Left lung (tissue), 10 donors: ENCODE data around the gene SEPTIN11. TPM values are rescaled to one million over a fixed set of nuclear protein-coding genes. Genes with fewer than 3 reads are reported as not detected.

Experiments
- ATAC-seq: fragments of 200-7000 bp; cut with Tn5 transposase; one replicate; pipeline ENCODE4 v1.9.1; 2020; ENCODE audit warnings: moderate library complexity
- DNase-seq, 4 donors: peaks; one replicate each; pipeline ENCODE4 v3.0.0-alpha.2; 2013 to 2020
- H3K27ac ChIP-seq, 2 donors: fragments of 200-600 bp; sonication (generic) in 1 of 2; one replicate each; pipeline versions ENCODE4 v1.5.0 to v1.8.0; 2020 to 2021
- H3K27me3 ChIP-seq, 2 donors: fragments of 200-600 bp; sonication (generic) in 1 of 2; one replicate each; pipeline versions ENCODE4 v1.5.0 to v1.8.0; 2020 to 2021
- H3K36me3 ChIP-seq, 2 donors: fragments of 200-600 bp; sonication (generic) in 1 of 2; one replicate each; pipeline versions ENCODE4 v1.5.0 to v1.8.0; 2020 to 2021
- H3K4me1 ChIP-seq, 2 donors: fragments of 200-600 bp; one replicate each; pipeline ENCODE4 v1.8.0; 2021
- H3K4me3 ChIP-seq, 2 donors: fragments of 200-600 bp; sonication (generic) in 1 of 2; one replicate each; pipeline versions ENCODE4 v1.5.0 to v1.8.0; 2020 to 2021; ENCODE audit warnings: mild to moderate bottlenecking in 1 of 2
- H3K9me3 ChIP-seq, 2 donors: fragments of 200-600 bp; sonication (generic) in 1 of 2; one replicate each; pipeline versions ENCODE4 v1.5.0 to v1.8.0; 2020 to 2021
- intact Hi-C, 2 donors: fragments of 100-400 bp; cut with DNase I; formaldehyde crosslinking; loops; one replicate each; pipeline versions ENCODE4 v1.11.2 to v1.14.2; 2022
- polyA plus RNA-seq, 6 donors: library from polyadenylated mRNA; unstranded; fragments of 120-200 nt; gene quantifications; one replicate each; pipeline ENCODE4 v1.2.1, GENCODE V29; 2013; ENCODE audit not compliant: insufficient read length in 6 of 6
- total RNA-seq, 2 donors: library from RNA; stranded (reverse); fragmentation: NEBNext Ultra II Directional; extraction: Animal tissue kit (Norgen Biotek cat#: 25700); gene quantifications; one replicate each; pipeline ENCODE4 v1.2.1, GENCODE V29; 2021
- TF ChIP-seq, protein P1 (sequence below), 2 donors: fragments of 200-600 bp; sonication (generic) in 1 of 2; IDR thresholded peaks; one replicate each; pipeline versions ENCODE4 v1.5.0 to v1.8.0; 2021; ENCODE audit warnings: antibody characterized with exemption in 2 of 2
- donor health status: DM: no; HTN: yes; CAD: no.
- donor health status: DM: no; HTN: no; CAD: no.

The SEPTIN11 gene
- total and polyA plus RNA-seq, 8 donors = 134 to 169 (median 159) TPM

DNA sequence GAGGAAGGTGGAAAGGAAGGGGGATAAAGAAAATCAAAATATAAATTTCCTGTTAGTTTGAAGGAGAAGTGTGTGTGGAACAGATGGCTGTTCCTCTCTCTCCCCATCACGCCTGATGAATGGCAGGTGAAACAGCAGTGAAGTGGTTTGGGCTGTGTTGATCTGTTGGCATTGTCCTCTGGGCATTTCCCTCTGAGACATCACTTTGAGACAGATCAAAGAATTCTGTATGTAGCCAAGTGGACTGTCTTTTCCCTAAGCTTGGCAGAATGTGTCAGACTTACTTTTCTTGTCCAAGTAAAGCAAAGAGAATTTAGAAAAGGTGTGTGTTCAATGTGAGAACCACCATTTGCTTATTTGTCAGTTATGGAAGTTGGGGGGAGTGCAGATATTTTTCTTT lies 47.5 kb downstream of the SEPTIN11 start:
- TF ChIP-seq, protein P1, sequence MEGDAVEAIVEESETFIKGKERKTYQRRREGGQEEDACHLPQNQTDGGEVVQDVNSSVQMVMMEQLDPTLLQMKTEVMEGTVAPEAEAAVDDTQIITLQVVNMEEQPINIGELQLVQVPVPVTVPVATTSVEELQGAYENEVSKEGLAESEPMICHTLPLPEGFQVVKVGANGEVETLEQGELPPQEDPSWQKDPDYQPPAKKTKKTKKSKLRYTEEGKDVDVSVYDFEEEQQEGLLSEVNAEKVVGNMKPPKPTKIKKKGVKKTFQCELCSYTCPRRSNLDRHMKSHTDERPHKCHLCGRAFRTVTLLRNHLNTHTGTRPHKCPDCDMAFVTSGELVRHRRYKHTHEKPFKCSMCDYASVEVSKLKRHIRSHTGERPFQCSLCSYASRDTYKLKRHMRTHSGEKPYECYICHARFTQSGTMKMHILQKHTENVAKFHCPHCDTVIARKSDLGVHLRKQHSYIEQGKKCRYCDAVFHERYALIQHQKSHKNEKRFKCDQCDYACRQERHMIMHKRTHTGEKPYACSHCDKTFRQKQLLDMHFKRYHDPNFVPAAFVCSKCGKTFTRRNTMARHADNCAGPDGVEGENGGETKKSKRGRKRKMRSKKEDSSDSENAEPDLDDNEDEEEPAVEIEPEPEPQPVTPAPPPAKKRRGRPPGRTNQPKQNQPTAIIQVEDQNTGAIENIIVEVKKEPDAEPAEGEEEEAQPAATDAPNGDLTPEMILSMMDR (IDR thresholded peaks at IDR 0.05) = no peak
- ATAC-seq (no peak), DNase-seq (no peak)
- H3K27ac ChIP-seq = no peak overlapping the region
- H3K4me1 ChIP-seq = peaks cover 6 to 10% of the 10 kb centered on the region in 2 donors
- H3K4me3 ChIP-seq = no peak overlapping the region
- no peaks in the 10 kb centered on the region for H3K27me3 ChIP-seq
- intact Hi-C loops = no loop called here
- peaks cover 0 to 29% of the 10 kb centered on the region in 2 donors for H3K36me3 ChIP-seq
- no peaks in the 10 kb centered on the region for H3K9me3 ChIP-seq

GRCh38 chr4:76997532-76997931 lies 48.0 kb downstream of the SEPTIN11 start:
- ATAC-seq = no peak

DNA sequence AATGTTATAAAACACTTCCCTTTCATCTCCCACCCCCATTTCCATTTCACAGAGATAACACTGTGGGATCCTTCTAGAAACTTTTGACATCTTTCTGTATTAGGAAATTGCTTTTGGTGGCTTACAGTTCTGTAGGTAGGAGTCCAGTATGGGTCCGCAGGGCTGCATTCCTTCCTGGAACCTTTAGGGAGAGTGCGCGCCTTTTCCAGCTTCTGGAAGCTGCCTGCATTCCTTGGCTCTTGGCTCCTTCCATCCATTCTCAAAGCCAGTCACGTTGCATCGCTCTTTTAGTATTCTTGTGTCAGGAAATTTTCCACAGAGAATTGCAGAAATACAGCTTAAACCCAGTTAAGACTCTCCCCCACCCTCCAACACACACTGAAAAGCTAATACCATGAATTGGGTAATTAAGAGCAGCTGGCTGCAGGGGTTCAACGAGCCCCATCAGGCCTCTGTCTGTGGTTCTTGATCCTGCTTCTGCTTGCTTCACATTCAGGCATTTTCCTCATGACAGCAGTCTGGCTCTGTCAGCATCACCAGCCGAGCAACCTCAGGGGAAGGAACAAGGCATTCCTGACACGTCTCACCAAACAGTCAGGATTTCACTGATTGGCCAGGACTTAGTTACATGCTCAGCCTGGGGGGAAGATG lies 48.8 kb downstream of the SEPTIN11 start:
- H3K27me3 ChIP-seq = no peaks in the 10 kb centered on the region
- H3K4me1 ChIP-seq = peaks cover 14 to 22% of the 10 kb centered on the region in 2 donors
- no peaks in the 10 kb centered on the region for H3K9me3 ChIP-seq
- intact Hi-C loops = no loop called here
- no peak for ATAC-seq
- TF ChIP-seq, protein P1 (IDR thresholded peaks at IDR 0.05) = no peak
- H3K36me3 ChIP-seq = peaks cover 0 to 29% of the 10 kb centered on the region in 2 donors
- H3K4me3 ChIP-seq = no peak overlapping the region
- no peak for DNase-seq
- no peak overlapping the region for H3K27ac ChIP-seq

More at GRCh38 chr4:76997532-76997931, 48.0 kb downstream of the SEPTIN11 start:
- intact Hi-C loops = no loop called here
- no peak overlapping the region for H3K27ac ChIP-seq
- peaks cover 0 to 29% of the 10 kb centered on the region in 2 donors for H3K36me3 ChIP-seq
- no peak for DNase-seq
- H3K9me3 ChIP-seq = no peaks in the 10 kb centered on the region
- TF ChIP-seq, protein P1 (IDR thresholded peaks at IDR 0.05) = no peak
- H3K4me3 ChIP-seq = no peak overlapping the region
- peaks cover 11 to 15% of the 10 kb centered on the region in 2 donors for H3K4me1 ChIP-seq
- H3K27me3 ChIP-seq = no peaks in the 10 kb centered on the region

Other genes with a start within 250 kb of the SEPTIN11 start
- gene SOWAHB, start 51.6 kb upstream of the SEPTIN11 start, total RNA-seq = 1 to 10 TPM; 2.5 to 6.3 TPM
- 1 to 10 TPM; 2.6 to 3.5 (median 2.8) TPM for gene SOWAHB, start 51.6 kb upstream of the SEPTIN11 start, polyA plus RNA-seq
- 100 to 1,000 TPM; 257 to 265 TPM for gene CCNI, start 126.2 kb downstream of the SEPTIN11 start, total RNA-seq
- gene CCNI, start 126.2 kb downstream of the SEPTIN11 start, polyA plus RNA-seq = 100 to 1,000 TPM; 317 to 389 (median 366) TPM
- 10 to 100 TPM; 31.6 to 45.4 TPM for gene CCNG2, start 207.5 kb downstream of the SEPTIN11 start, total RNA-seq
- gene CCNG2, start 207.5 kb downstream of the SEPTIN11 start, polyA plus RNA-seq = 100 to 1,000 TPM in 5 of 6 donors, 10 to 100 TPM in 1; 87.9 to 136 (median 111) TPM